Transverse colon (tissue), 4 donors: Measurements from ENCODE around the gene OPRM1. TPM values are rescaled to one million over a fixed set of nuclear protein-coding genes. Genes with fewer than 3 reads are reported as not detected.

Source experiments
- DNase-seq: peaks from one replicate; pipeline ENCODE4 v3.0.0-alpha.2; 2019
- H3K27ac ChIP-seq, 4 donors: fragments of 200-600 bp; sonication (generic); 2 replicates each; pipeline ENCODE4 v1.5.1; 2016 to 2018; ENCODE audit warnings: inconsistent platforms in 4 of 4
- H3K27me3 ChIP-seq: fragments of 200-600 bp; sonication (generic); 2 replicates; pipeline ENCODE4 v1.5.1; 2017; ENCODE audit warnings: inconsistent platforms
- H3K36me3 ChIP-seq, 4 donors: fragments of 200-600 bp; sonication (generic); 2 replicates each; pipeline ENCODE4 v1.5.1; 2017 to 2019; ENCODE audit warnings: inconsistent platforms in 4 of 4
- H3K4me1 ChIP-seq, 4 donors: fragments of 200-600 bp; sonication (generic); 2 replicates each; pipeline ENCODE4 v1.5.1; 2017 to 2020; ENCODE audit warnings: inconsistent platforms in 4 of 4
- H3K4me3 ChIP-seq, 4 donors: fragments of 200-600 bp; sonication (generic); 1 replicate in 1 of 4; 2 replicates in 3 of 4; pipeline versions ENCODE4 v1.5.1 to v1.6.1; 2017 to 2019; ENCODE audit warnings: inconsistent platforms in 4 of 4
- H3K9me3 ChIP-seq, 2 donors: fragments of 200-600 bp; sonication (generic); 2 replicates each; pipeline ENCODE4 v1.5.1; 2017 to 2019; ENCODE audit warnings: inconsistent platforms in 2 of 2
- EP300 ChIP-seq: sonication (generic); formaldehyde crosslinking; IDR thresholded peaks from one replicate; pipeline ENCODE4 v1.6.1; 2017; ENCODE audit warnings: antibody characterized with exemption, low read depth
- POLR2A ChIP-seq: fragments of 450-650 bp; IDR thresholded peaks from one replicate; pipeline ENCODE4 v1.6.1; 2016; ENCODE audit warnings: antibody characterized with exemption, mild to moderate bottlenecking, moderate library complexity
- POLR2AphosphoS5 ChIP-seq, 3 donors: sonication (generic); formaldehyde crosslinking; IDR thresholded peaks; one replicate each; pipeline ENCODE4 v1.6.1; 2016; ENCODE audit warnings: antibody characterized with exemption in 3 of 3
- WGBS, 2 donors: methylation state at CpG; one replicate each; pipeline ENCODE4 v1.1.5; 2018; ENCODE audit warnings: low coverage in 1 of 2; 5-methylcytosine and 5-hydroxymethylcytosine counted together
- in situ Hi-C, 4 donors: fragments of 200-750 bp; cut with MboI; loops; one replicate each; pipeline versions ENCODE4 v1.15.0 to v1.15.1; 2017; ENCODE audit warnings: low sequenced_read_pairs in 3 of 4, low pct_ligation_motif_present in 1 of 4, low pct_unique_long_range_greater_than_20kb in 1 of 4
- intact Hi-C: fragments of 100-400 bp; cut with DNase I; formaldehyde crosslinking; loops from one replicate; pipeline ENCODE4 v1.15.1; 2023; ENCODE audit warnings: low total_unique reads
- total RNA-seq, 4 donors: library from RNA; depleted of rRNA; stranded (reverse); fragments of >200 nt; gene quantifications; one replicate each; pipeline ENCODE4 v1.1.0, GENCODE V29; 2016
- TF ChIP-seq, protein P1 (sequence below), 5 experiments: fragments of 200-600 bp in 3 of 5; fragments of 450-650 bp in 2 of 5; sonication (generic) in 3 of 5; IDR thresholded peaks; 1 replicate in 2 of 5; 2 replicates in 3 of 5; pipeline ENCODE4 v1.5.1; 2016 to 2017; ENCODE audit warnings: antibody characterized with exemption in 5 of 5, inconsistent platforms in 3 of 5, mild to moderate bottlenecking in 2 of 5, moderate library complexity in 1 of 5

OPRM1 gene
- total RNA-seq, 4 donors from 2014 or later, result 0.64 TPM; not detected in 3

DNA sequence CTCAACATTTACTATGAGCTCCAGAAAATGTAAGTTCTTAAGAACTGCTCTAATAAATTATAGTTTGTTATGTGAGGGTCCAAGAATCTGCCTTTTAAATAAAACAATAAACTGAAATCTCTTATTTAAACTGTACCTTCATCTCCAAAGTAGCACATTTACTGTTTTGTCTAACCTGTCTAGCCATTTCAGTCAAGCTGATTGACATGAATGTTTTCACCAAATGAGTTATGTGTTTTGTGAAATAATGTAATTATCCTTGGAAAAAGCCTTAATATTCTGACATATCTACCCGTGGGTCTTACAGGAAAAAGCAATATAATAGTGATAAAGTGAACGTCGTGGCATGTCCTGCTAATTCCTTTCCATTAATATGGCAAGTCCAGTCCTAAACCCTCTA, 57.8 kb downstream of the OPRM1 start:
- Histone ChIP-seq H3K4me3 (no peak overlapping the region), H3K9me3 (no peaks in the 10 kb centered on the region), H3K27me3 (no peaks in the 10 kb centered on the region), H3K27ac (no peak overlapping the region), H3K36me3 (no peaks in the 10 kb centered on the region), H3K4me1 (no peaks in the 10 kb centered on the region)
- in situ Hi-C loops (no loop called here), intact Hi-C loops (no loop called here)
- DNase-seq, result no peak
- TF ChIP-seq POLR2A (no peak), EP300 (no peak), POLR2AphosphoS5 (IDR thresholded peaks at IDR 0.05) (no peak)
- TF ChIP-seq, protein P1, sequence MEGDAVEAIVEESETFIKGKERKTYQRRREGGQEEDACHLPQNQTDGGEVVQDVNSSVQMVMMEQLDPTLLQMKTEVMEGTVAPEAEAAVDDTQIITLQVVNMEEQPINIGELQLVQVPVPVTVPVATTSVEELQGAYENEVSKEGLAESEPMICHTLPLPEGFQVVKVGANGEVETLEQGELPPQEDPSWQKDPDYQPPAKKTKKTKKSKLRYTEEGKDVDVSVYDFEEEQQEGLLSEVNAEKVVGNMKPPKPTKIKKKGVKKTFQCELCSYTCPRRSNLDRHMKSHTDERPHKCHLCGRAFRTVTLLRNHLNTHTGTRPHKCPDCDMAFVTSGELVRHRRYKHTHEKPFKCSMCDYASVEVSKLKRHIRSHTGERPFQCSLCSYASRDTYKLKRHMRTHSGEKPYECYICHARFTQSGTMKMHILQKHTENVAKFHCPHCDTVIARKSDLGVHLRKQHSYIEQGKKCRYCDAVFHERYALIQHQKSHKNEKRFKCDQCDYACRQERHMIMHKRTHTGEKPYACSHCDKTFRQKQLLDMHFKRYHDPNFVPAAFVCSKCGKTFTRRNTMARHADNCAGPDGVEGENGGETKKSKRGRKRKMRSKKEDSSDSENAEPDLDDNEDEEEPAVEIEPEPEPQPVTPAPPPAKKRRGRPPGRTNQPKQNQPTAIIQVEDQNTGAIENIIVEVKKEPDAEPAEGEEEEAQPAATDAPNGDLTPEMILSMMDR (IDR thresholded peaks at IDR 0.05), result no peak
- WGBS, 2 donors, result 27 to 76% methylated on average over 2 to 3 of the region's 3 CpGs

DNA sequence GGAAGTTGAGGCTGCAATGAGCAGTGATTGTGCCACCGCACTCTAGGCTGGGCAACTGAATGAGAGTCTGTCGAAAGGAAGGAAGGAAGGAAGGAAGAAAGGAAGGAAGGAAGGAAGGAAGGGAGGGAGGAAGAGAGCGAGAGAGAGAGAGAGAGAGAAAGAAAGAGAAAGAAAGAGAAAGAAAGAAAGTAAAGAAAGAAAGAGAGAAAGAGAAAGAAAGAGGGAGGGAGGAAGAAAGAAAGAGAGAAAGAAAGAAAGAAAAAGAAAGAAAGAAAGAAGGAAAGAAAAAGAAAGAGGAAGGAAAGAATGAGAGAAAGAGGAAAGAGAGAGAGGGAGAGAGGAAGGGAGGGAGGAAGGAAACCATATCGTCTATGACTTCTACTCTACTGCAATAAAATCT, 60.2 kb downstream of the OPRM1 start:
- Histone ChIP-seq H3K36me3 (no peaks in the 10 kb centered on the region), H3K27me3 (no peaks in the 10 kb centered on the region), H3K4me1 (no peaks in the 10 kb centered on the region), H3K9me3 (no peaks in the 10 kb centered on the region), H3K27ac (no peak overlapping the region), H3K4me3 (no peak overlapping the region)
- intact Hi-C loops (no loop called here), in situ Hi-C loops (no loop called here)
- no peak for DNase-seq
- TF ChIP-seq, protein P1 (IDR thresholded peaks at IDR 0.05), result no peak
- no peak for TF ChIP-seq POLR2A
- WGBS, 2 donors, result 82 to 90% methylated on average over 3 to 4 of the region's 4 CpGs

DNA sequence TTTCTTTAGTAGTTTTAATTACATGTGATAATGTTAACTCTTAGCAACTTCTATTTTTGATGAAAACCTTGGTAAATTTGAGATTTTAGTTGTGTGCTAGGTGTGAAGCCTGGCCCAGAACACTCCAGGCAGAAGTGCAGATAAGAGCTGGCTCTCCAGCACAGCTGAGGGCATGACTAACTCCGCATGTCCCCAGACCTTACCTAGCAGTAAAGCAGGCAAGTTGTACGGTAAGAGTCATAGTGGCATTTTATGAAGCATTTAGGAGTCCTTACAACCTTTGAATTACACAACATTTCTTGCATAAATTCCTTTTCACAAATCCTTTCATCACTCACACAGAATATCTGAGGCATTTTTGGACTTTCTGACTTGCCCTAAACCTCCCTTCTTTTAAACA, 67.2 kb downstream of the OPRM1 start:
- intact Hi-C loops (no loop called here), in situ Hi-C loops (no loop called here)
- TF ChIP-seq POLR2AphosphoS5 (IDR thresholded peaks at IDR 0.05) (no peak), POLR2A (no peak), EP300 (no peak)
- TF ChIP-seq, protein P1 (IDR thresholded peaks at IDR 0.05), result no peak
- no peaks in the 10 kb centered on the region for H3K36me3 ChIP-seq
- WGBS, 2 donors, result 75 to 100% methylated on average over 2 of the region's 2 CpGs
- H3K27ac ChIP-seq, result no peak overlapping the region
- H3K27me3 ChIP-seq, result no peaks in the 10 kb centered on the region
- no peaks in the 10 kb centered on the region for H3K4me1 ChIP-seq
- no peak for DNase-seq
- H3K4me3 ChIP-seq, result no peak overlapping the region
- H3K9me3 ChIP-seq, result no peaks in the 10 kb centered on the region

DNA sequence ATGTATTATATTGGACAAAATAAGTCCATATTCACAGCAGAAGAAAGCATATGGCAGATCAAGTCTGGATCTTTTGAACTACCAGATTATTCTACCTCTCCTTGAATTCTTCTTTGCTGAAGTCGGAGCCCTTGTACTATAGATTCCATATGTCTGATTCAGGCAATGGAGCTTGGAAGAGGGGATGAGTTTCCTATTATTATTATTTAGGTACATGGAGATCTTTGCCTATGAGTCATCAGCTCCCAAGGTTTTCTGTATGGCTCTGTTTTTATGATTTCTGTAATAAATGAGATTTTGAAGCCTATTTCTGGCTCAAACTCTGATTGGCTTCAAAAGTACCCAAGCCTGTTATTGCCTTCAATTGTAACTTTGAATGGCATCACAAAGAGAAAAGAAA, 72.0 kb downstream of the OPRM1 start:
- intact Hi-C loops (no loop called here), in situ Hi-C loops (no loop called here)
- Histone ChIP-seq H3K4me3 (no peak overlapping the region), H3K27ac (no peak overlapping the region), H3K27me3 (no peaks in the 10 kb centered on the region), H3K9me3 (no peaks in the 10 kb centered on the region), H3K36me3 (no peaks in the 10 kb centered on the region), H3K4me1 (no peaks in the 10 kb centered on the region)
- WGBS, 2 donors, result 90 to 93% methylated on average over 1 of the region's 1 CpG
- TF ChIP-seq, protein P1 (IDR thresholded peaks at IDR 0.05), result no peak
- TF ChIP-seq EP300 (no peak), POLR2AphosphoS5 (IDR thresholded peaks at IDR 0.05) (no peak), POLR2A (no peak)
- DNase-seq, result no peak
